NCI-H2081 treated with DMSO at 0.1 percent for 48 hours (cell line): ENCODE results near the gene ITK.
A peak's percentile ranks its signal among the peaks of the same experiment; 100 is the strongest.

ENCODE experiments used
- DNase-seq: peaks from one replicate; lab custom pipeline; 2025; lab: John Stamatoyannopoulos, UW

Gene ITK

GRCh38 chr5:157180374-157181264, at the start of gene ITK:
ITK (plus strand) TSS chr5:157180840; CDS start chr5:157180978, 138 bp downstream.
- no peak for DNase-seq

DNA sequence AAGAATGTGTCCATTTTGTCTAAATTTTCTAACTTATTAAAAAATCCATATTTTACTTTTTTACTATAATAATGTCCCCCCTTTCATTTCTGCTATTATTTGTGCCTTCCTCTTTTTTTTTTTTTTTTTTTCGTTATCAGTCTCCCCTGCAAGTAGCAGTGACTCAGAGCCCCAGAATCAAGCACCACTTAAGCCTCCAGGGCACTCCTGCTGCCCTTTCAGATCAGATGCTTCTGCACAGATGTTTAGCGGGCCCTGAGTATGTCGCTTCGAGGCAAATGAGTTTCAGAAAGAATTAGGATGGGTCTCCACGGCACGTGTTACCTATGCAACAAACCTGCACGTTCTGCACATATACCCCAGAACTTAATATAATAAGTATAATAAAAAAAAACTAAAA, 49.7 kb upstream of the ITK start:
- DNase-seq: no peak

DNA sequence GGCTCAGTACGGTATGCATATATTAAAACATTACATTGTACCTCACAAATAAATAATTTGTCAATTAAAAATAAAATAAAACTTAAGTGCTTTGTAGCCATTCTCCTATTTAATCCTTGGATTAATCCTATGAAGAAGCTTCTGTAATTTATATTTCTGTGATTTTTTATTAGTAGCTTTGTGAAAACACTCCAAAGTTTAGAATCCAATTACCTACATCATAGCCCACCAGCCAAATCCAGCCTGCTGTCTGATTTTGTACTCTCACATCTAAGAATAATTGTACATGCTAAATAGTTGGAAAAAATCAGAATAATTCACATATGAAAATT, 48.4 kb upstream of the ITK start:
- no peak for DNase-seq

GRCh38 chr5:157137691-157138090, 42.9 kb upstream of the ITK start:
- DNase-seq: no peak

- DNase-seq: peak; percentile 87
Observed at GRCh38 chr5:157142317-157143126, 38.1 kb upstream of the ITK start, which contains the start of gene MED7. MED7 (minus strand) TSS chr5:157142865; CDS start chr5:157139431, 3,434 bp downstream.

DNA sequence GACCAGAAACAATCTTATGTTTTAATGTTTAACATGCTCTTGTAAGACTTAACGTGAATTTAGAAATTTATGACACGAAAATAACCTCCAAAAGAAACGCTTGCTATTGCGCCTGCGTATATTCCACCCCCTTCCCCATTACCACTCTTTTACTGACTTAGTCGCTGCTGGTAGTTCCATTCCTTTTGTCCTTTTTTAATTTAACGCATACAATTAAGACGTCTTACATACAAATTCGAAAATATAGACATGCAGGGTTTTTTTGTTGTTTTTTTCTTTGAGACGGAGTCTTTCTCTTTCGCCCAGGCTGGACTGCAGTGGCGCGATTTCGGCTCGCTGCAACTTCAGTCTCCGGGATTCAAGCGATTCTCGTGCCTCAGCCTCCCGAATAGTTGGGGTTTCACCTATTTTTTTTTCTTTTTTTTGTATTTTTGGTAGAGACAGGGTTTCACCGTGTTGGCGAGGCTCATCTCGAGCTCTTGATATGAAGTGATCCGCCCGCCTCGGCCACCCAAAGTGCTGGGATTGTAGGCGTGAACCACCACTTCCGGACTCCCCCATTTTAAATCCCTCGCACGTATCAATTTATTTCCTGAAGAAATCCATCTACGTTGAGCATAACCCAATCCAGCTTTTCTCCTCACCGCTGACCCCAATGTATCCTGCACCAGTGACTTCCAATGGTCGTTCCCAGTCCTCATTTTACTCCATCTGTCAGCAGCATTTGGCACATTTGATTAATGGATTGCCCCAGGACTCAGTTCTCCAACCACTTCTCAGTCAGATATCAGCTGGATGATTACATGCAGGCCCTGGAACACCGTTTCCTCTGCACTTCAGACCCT, 37.3 kb upstream of the ITK start:
- DNase-seq: peak; percentile 72

GRCh38 chr5:157148734-157149615, 31.7 kb upstream of the ITK start:
- DNase-seq: no peak

- DNase-seq: no peak
Observed at GRCh38 chr5:157150995-157151394, 29.6 kb upstream of the ITK start.

GRCh38 chr5:157155297-157155696, 25.3 kb upstream of the ITK start:
- DNase-seq: no peak

GRCh38 chr5:157157293-157157891, 23.2 kb upstream of the ITK start:
- DNase-seq: no peak

- DNase-seq: no peak
Observed at GRCh38 chr5:157159209-157159751, 21.4 kb upstream of the ITK start.

- DNase-seq: no peak
Observed at GRCh38 chr5:157160001-157160400, 20.6 kb upstream of the ITK start.

GRCh38 chr5:157161996-157162395, 18.6 kb upstream of the ITK start:
- DNase-seq: no peak

DNA sequence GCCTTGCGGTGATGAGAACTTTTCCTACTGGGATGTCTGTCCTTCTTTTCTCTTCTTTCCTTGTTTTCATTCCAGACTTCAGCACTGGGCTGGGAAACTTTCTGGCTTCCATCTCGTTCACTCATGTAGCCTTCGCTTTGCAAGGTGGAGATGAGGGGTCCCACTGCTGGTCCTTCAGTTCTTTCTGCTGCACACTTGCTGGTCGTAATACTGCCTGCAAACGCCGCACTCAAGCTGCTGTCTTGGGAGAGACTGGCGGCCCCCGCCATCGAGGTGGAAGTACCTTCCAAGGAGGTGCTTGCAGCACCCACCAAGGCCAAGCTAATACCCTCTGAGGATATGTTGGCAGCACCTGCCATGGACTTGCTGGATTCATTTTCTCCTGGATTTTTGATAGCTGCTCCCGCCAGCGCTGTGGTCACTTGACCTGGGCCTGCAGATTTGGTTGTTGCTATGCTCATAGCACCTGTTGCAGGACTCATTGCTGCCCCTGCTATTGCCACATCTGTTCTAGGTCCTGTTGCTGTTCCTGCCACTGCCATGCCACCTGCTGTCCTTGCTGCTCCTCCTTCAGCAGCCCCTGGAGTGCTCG, 17.6 kb upstream of the ITK start:
- DNase-seq: no peak

GRCh38 chr5:157164521-157164920, 16.1 kb upstream of the ITK start:
- no peak for DNase-seq

DNA sequence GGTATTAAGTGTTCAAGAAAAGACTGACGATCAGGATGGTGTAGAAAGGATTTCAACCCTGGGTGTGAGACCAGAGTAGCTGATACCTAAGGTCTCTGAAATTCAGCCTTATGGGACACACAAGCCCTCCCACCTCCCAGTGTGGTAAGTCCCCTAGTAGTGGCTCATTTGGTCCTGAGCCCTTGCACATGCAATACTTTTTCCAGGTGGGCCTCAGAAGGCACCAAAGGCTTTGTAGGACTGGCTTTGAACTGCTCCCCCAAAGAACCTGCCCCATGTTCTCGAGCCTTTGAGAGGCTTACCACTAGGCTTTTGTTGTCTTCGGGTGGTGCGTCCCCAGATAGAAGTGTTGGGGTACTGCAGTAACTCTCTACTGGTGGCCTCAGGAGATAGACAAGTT, 15.4 kb upstream of the ITK start:
- no peak for DNase-seq

GRCh38 chr5:157165668-157166067, 15.0 kb upstream of the ITK start:
- no peak for DNase-seq

DNA sequence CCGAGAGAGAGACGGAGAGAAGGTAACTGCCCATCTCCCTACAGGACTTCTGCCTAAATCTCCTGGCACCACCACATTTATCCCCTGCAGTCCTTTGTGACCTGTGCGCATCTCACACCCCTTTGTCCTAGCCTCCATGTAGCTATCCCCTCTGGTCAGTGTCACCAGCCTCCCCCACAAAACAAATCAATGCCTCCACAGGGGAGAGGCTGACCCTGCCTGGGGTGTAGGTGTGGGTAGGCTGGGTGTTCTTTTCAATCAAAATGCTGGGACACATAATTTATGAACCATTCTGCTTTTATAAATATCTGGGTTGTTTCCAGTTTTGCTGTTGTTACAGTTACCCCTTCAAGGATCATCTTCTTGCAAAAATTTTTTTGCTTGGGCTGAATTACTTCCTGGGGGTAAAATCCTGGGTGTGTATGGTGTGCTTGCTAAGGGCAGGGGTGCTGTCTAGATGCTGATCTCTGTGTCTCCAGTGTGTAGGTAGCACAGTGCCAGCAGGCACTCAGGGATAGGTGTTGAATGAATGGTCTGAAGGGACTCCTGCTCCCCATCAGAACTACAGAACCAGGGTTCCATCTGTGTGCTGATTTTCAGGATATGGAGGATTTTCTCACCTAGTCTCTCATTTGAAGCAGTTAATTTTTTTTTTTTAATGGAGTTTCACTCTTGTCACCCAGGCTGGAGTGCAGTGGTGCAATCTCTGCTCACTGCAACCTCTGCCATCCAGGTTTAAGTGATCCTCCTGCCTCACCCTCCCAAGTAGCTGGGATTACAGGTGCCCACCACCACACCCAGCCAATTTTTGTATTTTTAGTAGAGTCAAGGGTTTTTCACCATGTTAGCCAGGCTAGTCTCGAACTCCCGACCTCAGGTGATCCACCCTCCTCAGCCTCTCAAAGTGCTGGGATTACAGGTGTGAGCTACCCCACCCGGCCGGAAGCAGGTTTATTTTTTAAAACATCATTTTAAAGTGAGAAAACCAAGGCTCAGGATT, 14.1 kb upstream of the ITK start, which contains the start of gene GARIN3:
TSS of gene GARIN3 (minus strand) at position 51 of the 1,000 bp plus-strand sequence. CDS start 96 bp downstream, outside the sequence.
- DNase-seq: no peak

DNA sequence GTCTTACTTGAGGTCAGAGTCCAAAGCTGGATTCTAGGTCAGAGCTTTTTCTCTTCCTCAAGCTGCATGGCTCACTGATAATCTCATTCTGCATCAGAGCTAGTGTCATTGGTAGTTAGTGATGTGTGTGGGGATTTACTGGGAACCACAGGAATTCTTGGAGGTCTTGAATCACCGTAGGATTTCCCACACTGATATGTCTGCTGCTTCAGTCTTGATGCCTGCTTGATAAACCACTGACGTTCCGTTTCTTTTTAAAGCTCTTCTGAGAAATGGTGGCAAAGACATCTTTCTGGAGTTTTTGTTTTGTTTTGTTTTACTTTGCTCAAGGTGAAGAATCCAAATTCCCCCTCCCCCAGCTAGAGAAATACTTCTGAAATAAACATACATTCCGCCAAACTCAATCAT, 13.4 kb upstream of the ITK start:
- DNase-seq: no peak
